Activated CD4-positive, alpha-beta memory T cell treated with anti-CD3 and anti-CD28 coated beads for 36 hours (primary cell): ENCODE measurements around the gene GPR137B. TPM values are rescaled to one million over a fixed set of nuclear protein-coding genes. Genes with fewer than 3 reads are reported as not detected.

Source experiments
- CTCF ChIA-PET: fragments of 350-600 bp; sonication (Branson Sonifier 250); formaldehyde crosslinking; loops from one replicate; lab custom pipeline; 2021; ENCODE audit warnings: antibody characterized with exemption, inconsistent platforms; lab: Charles Lee
- POLR2A ChIA-PET: fragments of 350-600 bp; sonication (Branson Sonifier 250); formaldehyde crosslinking; loops from one replicate; lab custom pipeline; 2021; ENCODE audit warnings: antibody characterized with exemption; lab: Charles Lee
- DNase-seq: peaks from one replicate; pipeline ENCODE4 v3.0.0-alpha.2; 2020
- H3K27ac Mint-ChIP-seq: one replicate; pipeline ENCODE4 v1.8.0; 2021; ENCODE audit warnings: mixed read lengths
- H3K27me3 Mint-ChIP-seq: one replicate; pipeline ENCODE4 v1.8.0; 2021; ENCODE audit warnings: mixed read lengths
- H3K36me3 Mint-ChIP-seq: one replicate; pipeline ENCODE4 v1.8.0; 2021; ENCODE audit warnings: mixed read lengths
- H3K4me1 Mint-ChIP-seq: one replicate; pipeline ENCODE4 v1.8.0; 2021; ENCODE audit warnings: low read depth, mixed read lengths
- H3K4me3 Mint-ChIP-seq: one replicate; pipeline ENCODE4 v1.8.0; 2021; ENCODE audit warnings: mild to moderate bottlenecking, mixed read lengths
- H3K9me3 Mint-ChIP-seq: one replicate; pipeline ENCODE4 v1.8.0; 2021; ENCODE audit warnings: mixed read lengths
- intact Hi-C: fragments of 100-400 bp; cut with micrococcal nuclease; formaldehyde crosslinking; loops from one replicate; pipeline ENCODE4 v1.15.1; 2023
- total RNA-seq, 2 experiments: library from RNA; stranded (reverse); gene quantifications; one replicate each; pipeline ENCODE4 v1.2.3, GENCODE V29; 2021

GPR137B gene
- total RNA-seq, 2 experiments from 2014 or later = 5.6 TPM

DNA sequence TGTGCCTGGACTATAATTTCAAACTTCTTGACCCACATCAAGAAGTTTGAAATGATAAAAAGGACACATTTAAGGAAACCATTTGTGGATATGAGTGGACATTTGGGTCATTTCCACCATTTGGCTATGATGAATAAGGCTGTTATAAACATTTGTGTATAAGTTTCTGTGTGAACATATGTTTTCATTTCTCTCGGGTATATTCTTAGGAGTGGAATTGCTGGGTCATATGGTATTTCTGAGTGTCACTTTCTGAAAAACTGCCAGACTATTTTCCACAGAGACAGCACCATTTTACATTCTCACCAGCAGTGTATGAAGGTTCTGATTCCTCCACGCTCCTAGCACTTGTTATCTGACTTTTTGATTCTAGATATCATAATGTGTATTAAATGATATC lies 50.8 kb downstream of the GPR137B start:
- H3K27me3 Mint-ChIP-seq = no peaks in the 10 kb centered on the region
- peaks cover 69% of the 10 kb centered on the region for H3K36me3 Mint-ChIP-seq
- peaks cover 38% of the 10 kb centered on the region for H3K9me3 Mint-ChIP-seq

DNA sequence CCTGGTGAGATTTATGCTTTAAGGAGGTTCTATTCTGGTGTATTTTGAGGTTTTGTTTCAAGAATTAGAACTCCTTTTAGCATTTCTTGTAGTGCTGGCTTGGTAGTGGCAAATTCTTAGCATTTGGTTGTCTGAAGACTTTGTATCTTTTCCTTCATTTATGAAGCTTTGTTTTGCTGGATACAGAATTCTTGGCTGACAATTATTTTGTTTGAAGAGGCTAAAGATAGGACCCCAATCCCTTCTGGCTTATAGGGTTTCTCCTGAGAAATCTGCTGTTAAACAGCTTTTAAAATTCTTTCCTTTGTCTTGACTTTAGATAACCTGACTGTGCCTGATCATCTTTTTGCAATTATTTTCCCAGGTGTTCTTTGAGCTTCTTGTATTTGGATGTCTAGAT lies 58.6 kb downstream of the GPR137B start:
- H3K4me3 Mint-ChIP-seq = no peak overlapping the region
- POLR2A ChIA-PET = no interaction called here
- H3K9me3 Mint-ChIP-seq = peaks cover 77% of the 10 kb centered on the region
- no peak for DNase-seq
- H3K27me3 Mint-ChIP-seq = no peaks in the 10 kb centered on the region
- intact Hi-C loops = no loop called here
- H3K4me1 Mint-ChIP-seq = no peaks in the 10 kb centered on the region
- CTCF ChIA-PET = no interaction called here
- H3K36me3 Mint-ChIP-seq = peaks cover 80% of the 10 kb centered on the region
- H3K27ac Mint-ChIP-seq = no peak overlapping the region

More for the DNA sequence above, 50.8 kb downstream of the GPR137B start:
- H3K4me3 Mint-ChIP-seq = no peak overlapping the region
- no peak for DNase-seq
- CTCF ChIA-PET = no interaction called here
- no peak overlapping the region for H3K27ac Mint-ChIP-seq
- intact Hi-C loops = no loop called here
- H3K4me1 Mint-ChIP-seq = no peaks in the 10 kb centered on the region
- POLR2A ChIA-PET = no interaction called here

DNA sequence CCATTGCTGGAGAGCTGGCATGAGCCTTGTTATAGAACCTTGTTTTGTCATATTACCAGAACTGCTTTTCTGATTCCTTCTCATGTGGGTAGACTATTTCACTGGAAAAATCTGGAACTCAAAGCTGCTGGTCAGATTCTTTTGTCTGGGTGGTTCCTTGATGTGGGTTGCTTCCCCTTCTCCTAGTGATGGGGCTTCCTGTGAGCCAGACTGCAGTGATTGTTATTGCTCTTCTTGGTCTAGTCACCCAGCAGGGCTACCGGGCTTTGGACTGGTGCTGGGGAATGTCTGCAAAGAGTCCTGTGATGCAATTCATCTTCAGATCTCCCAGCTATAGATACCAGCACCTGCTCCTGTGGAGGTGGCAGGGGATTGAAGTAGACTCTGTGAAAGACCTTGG lies 59.4 kb downstream of the GPR137B start:
- ChIA-PET POLR2A (no interaction called here), CTCF (no interaction called here)
- intact Hi-C loops = no loop called here
- Mint-ChIP-seq H3K27me3 (no peaks in the 10 kb centered on the region), H3K36me3 (peaks cover 83% of the 10 kb centered on the region), H3K27ac (no peak overlapping the region), H3K4me1 (no peaks in the 10 kb centered on the region), H3K4me3 (no peak overlapping the region), H3K9me3 (peaks cover 72% of the 10 kb centered on the region)
- no peak for DNase-seq

DNA sequence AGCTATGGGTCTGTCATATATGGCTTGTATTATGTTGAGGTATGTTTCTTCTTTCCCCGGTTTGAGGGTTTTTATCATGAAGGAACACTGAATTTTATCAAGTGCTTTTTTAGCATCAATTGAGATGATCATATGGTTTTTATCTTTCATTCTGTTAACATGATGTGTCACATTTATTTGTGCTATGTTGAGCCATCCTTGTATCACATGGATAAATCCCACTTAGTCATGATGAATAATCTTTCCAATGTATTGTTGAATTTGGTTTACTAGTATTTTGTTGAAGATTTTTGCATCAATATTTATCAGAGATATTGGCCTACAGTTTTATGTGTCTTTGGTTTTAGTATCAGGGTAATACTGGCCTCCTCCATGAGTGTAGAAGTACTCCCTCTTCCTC lies 61.7 kb downstream of the GPR137B start:
- Mint-ChIP-seq H3K4me1 (no peaks in the 10 kb centered on the region), H3K27me3 (no peaks in the 10 kb centered on the region), H3K9me3 (peaks cover 50% of the 10 kb centered on the region), H3K27ac (no peak overlapping the region), H3K36me3 (peaks cover 69% of the 10 kb centered on the region), H3K4me3 (no peak overlapping the region)
- intact Hi-C loops = no loop called here
- no peak for DNase-seq
- CTCF ChIA-PET = no interaction called here
- POLR2A ChIA-PET = no interaction called here

DNA sequence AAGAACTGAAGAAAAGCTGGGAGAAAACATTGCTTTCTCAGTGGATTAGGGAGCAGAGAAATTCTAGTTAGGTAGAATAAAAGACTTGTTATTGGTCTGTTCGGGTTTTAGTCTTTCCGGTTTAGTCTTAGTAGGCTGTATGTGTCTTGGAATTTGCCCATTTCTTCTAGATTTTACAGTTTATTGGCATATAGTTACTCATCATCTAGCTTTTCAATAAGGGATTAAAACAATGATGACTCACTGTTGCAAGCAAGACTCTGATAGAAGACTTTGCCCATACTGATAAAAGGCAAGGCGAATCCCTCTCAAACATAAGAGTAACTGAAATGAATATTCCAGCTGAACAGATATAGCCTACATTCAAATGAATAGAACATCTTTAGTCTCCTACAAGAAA lies 62.3 kb downstream of the GPR137B start:
- Mint-ChIP-seq H3K4me1 (no peaks in the 10 kb centered on the region), H3K36me3 (peaks cover 62% of the 10 kb centered on the region), H3K9me3 (peaks cover 44% of the 10 kb centered on the region), H3K4me3 (no peak overlapping the region), H3K27me3 (no peaks in the 10 kb centered on the region), H3K27ac (no peak overlapping the region)
- POLR2A ChIA-PET = no interaction called here
- intact Hi-C loops = no loop called here
- DNase-seq = no peak
- CTCF ChIA-PET = no interaction called here

DNA sequence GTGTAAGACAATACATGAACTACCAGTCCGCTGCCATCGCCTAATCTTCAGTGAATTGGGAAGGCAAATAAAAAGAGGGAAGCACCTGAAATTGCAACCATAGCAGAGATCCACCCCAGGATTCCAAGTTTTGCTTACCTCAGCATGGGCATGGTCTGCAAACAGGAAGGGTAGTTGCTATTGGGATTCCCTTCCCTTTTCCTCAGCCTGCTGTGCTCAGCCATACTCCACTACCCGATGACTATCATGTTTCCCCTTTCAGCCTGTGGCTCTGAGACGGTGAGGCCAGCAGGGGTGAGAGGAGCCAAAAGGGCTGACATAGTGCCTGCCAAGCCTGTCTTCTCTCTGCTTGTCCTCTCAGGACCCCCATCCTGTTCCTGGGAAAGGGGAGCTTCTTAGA lies 64.2 kb downstream of the GPR137B start:
- POLR2A ChIA-PET = no interaction called here
- peaks cover 46% of the 10 kb centered on the region for H3K36me3 Mint-ChIP-seq

DNA sequence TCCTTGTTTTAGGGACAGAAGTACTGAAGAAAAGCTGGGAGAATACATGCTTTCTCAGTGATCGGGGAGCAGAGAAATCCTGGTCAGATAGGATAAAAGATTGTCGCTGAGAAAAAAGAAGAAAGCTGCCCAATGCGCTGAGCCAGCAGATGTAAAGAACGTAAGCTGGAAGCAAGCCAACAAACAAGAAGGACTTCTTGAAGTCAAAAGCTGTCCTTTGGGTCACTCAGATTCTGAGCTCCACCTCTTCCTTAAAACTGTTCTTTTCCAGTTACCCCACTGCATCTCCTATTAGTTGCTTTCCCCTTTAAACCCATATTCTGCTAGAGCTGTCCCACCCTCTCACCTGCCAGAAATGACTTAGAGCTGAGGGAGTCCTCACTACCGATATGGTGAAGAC lies 64.8 kb downstream of the GPR137B start:
- no peak overlapping the region for H3K27ac Mint-ChIP-seq
- no peaks in the 10 kb centered on the region for H3K4me1 Mint-ChIP-seq
- CTCF ChIA-PET = no interaction called here
- DNase-seq = no peak
- peaks cover 40% of the 10 kb centered on the region for H3K36me3 Mint-ChIP-seq
- peaks cover 21% of the 10 kb centered on the region for H3K9me3 Mint-ChIP-seq
- POLR2A ChIA-PET = no interaction called here
- no peak overlapping the region for H3K4me3 Mint-ChIP-seq
- no peaks in the 10 kb centered on the region for H3K27me3 Mint-ChIP-seq
- intact Hi-C loops = no loop called here

More for the DNA sequence above, 64.2 kb downstream of the GPR137B start:
- Mint-ChIP-seq H3K9me3 (peaks cover 26% of the 10 kb centered on the region), H3K4me3 (no peak overlapping the region), H3K27ac (no peak overlapping the region), H3K27me3 (no peaks in the 10 kb centered on the region), H3K4me1 (no peaks in the 10 kb centered on the region)
- no peak for DNase-seq
- CTCF ChIA-PET = no interaction called here
- intact Hi-C loops = no loop called here

DNA sequence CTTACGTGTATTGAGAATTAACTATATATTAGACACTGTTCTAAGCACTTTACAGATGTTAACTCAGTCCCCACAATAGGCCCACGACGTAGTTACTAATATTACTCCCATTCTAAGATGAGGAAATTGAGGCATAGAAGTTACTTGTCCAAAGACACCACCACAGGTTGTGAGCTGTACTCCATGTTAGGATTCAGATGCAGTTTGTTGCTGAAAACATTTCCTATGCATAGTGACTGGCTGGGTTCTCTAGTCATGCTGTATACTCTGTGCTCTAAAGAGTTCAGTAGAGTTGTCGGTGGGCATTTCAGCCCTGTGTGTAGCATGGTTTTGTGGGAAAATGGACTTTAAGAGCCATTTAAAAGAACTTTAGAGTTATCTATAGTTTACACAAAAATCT lies 65.2 kb downstream of the GPR137B start:
- CTCF ChIA-PET = no interaction called here

DNA sequence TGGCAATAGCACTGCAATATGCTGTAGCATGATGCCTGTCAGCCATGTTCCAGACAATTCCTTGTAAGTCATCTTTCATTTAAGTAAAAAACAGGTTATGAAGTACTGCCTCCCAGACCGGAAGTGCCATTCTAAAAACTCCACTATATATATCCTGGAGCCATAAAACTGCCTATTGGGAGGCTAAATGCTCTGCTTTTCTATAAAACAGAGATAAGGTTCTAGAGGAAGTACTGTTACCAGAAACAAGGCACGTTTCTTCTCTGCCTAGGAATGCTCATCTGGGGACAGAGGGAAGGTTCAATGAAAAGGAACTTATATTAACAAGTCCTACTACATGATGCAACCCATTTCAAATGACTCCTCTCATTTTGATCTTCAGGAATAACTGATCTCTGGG lies 66.8 kb downstream of the GPR137B start:
- H3K9me3 Mint-ChIP-seq = peaks cover 3% of the 10 kb centered on the region
- CTCF ChIA-PET = no interaction called here
- POLR2A ChIA-PET = no interaction called here
- H3K27me3 Mint-ChIP-seq = no peaks in the 10 kb centered on the region
- no peak overlapping the region for H3K27ac Mint-ChIP-seq
- no peak for DNase-seq
- no peak overlapping the region for H3K4me3 Mint-ChIP-seq
- intact Hi-C loops = no loop called here
- H3K4me1 Mint-ChIP-seq = no peaks in the 10 kb centered on the region
- peaks cover 25% of the 10 kb centered on the region for H3K36me3 Mint-ChIP-seq

More for the DNA sequence above, 65.2 kb downstream of the GPR137B start:
- intact Hi-C loops = no loop called here
- H3K27me3 Mint-ChIP-seq = no peaks in the 10 kb centered on the region
- H3K4me1 Mint-ChIP-seq = no peaks in the 10 kb centered on the region
- no peak overlapping the region for H3K4me3 Mint-ChIP-seq
- DNase-seq = no peak
- H3K27ac Mint-ChIP-seq = no peak overlapping the region
- peaks cover 36% of the 10 kb centered on the region for H3K36me3 Mint-ChIP-seq
- POLR2A ChIA-PET = no interaction called here
- H3K9me3 Mint-ChIP-seq = peaks cover 16% of the 10 kb centered on the region

DNA sequence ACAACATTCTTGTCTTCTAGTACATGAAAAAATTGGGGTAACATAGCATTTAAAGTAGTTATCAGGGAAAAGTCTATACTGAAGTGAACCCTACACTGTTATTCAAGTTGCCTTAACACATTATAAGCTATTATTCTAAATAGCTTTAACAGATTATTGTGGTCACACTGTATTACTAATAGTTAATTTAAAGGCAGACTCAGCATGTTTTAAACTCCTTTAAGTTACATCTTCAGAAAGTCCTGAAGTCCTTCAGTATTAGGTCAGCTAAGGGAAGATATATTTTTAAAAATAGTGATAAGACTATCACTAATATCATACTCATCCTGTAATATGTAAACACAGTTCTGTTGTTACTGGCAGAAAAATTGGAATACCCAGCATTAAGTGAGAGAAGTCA lies 67.4 kb downstream of the GPR137B start:
- peaks cover 4% of the 10 kb centered on the region for H3K4me1 Mint-ChIP-seq
- intact Hi-C loops = no loop called here
- no peak overlapping the region for H3K27ac Mint-ChIP-seq
- peaks cover 25% of the 10 kb centered on the region for H3K36me3 Mint-ChIP-seq
- H3K27me3 Mint-ChIP-seq = no peaks in the 10 kb centered on the region
- ChIA-PET POLR2A (no interaction called here), CTCF (no interaction called here)
- H3K9me3 Mint-ChIP-seq = peaks cover 3% of the 10 kb centered on the region
- no peak overlapping the region for H3K4me3 Mint-ChIP-seq
- DNase-seq = no peak

DNA sequence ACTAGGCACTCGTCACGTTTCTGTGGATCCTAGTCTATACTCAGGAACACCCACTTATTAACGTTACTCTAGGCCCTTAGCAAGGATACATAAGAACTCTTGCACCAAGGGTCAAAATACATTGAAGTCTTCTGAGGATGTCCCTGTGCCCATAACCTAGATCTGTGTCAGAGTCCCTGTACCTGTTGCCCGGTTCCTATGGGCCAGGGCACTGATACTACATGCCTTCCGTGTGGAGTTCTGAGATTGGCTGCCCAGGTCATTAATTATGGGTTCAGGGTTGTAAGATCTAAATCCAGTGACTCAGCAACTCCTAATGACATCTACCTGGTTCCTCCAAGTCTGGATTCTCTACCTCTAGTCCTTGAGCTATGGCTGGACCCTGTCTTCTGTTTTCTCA lies 69.5 kb downstream of the GPR137B start:
- intact Hi-C loops = no loop called here
- ChIA-PET CTCF (no interaction called here), POLR2A (no interaction called here)
- Mint-ChIP-seq H3K4me1 (peaks cover 5% of the 10 kb centered on the region), H3K27ac (no peak overlapping the region), H3K27me3 (no peaks in the 10 kb centered on the region), H3K36me3 (peaks cover 14% of the 10 kb centered on the region), H3K9me3 (no peaks in the 10 kb centered on the region), H3K4me3 (no peak overlapping the region)
- no peak for DNase-seq

DNA sequence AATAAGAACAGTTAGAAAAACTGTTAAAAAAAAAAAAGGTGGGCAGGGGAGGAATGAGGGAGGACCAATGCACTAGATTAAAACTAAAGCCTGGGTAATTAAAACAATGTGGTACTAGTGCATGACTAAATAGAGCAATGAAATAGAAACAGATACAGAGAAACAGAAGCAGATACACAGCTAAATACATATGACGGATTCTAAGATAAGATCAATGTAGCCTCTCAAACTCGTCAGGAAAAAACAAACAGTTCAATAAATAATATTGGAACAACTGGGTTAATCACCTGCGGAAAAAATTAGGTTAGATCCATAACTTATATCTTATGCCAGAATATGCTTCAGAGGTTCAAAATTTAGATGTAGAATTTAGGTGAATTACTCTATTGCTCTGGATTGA lies 71.2 kb downstream of the GPR137B start:
- Mint-ChIP-seq H3K4me1 (peaks cover 5% of the 10 kb centered on the region), H3K36me3 (peaks cover 7% of the 10 kb centered on the region), H3K4me3 (no peak overlapping the region), H3K9me3 (no peaks in the 10 kb centered on the region), H3K27ac (no peak overlapping the region), H3K27me3 (no peaks in the 10 kb centered on the region)
- no peak for DNase-seq
- POLR2A ChIA-PET = no interaction called here
- intact Hi-C loops = no loop called here
- CTCF ChIA-PET = no interaction called here

DNA sequence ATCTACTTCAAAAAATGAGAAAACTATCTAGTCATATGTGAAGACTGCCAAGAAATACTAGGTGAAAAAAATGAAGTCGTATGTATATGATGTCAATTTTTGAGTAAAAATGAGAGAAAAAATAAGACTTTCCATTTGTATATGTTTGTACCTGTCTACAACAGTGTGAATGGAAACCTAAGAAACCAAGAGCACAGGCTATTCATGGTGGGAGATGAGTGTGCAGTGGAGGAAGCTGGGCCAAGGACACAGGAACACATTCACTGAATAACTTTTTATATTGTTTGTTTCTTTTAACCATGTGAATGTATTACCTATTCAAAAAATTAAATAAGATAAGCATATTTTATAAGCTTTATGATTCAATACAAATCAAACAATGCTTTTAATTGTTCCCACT lies 72.4 kb downstream of the GPR137B start:
- Mint-ChIP-seq H3K27me3 (no peaks in the 10 kb centered on the region), H3K4me1 (peaks cover 5% of the 10 kb centered on the region), H3K4me3 (no peak overlapping the region), H3K9me3 (no peaks in the 10 kb centered on the region), H3K27ac (no peak overlapping the region), H3K36me3 (peaks cover 7% of the 10 kb centered on the region)
- POLR2A ChIA-PET = no interaction called here
- intact Hi-C loops = loop anchor here (2.0 kb wide), 1 partner anchor 70 kb away; no protein-coding TSS in a partner anchor
- CTCF ChIA-PET = no interaction called here
- peak; percentile 32 for DNase-seq
